H1 (cell line): ENCODE measurements around the gene FBN3. TPM values are rescaled to one million over a fixed set of nuclear protein-coding genes. Genes with fewer than 3 reads are reported as not detected.

Experiments used
- CTCF ChIA-PET: fragments of 300-600 bp; sonication (Branson Sonifier 250); formaldehyde crosslinking; loops from one replicate; lab custom pipeline; 2021; ENCODE audit not compliant: partially characterized antibody; lab: Charles Lee
- POLR2A ChIA-PET: fragments of 300-600 bp; sonication (Branson Sonifier 250); formaldehyde crosslinking; loops from one replicate; lab custom pipeline; 2021; ENCODE audit warnings: inconsistent platforms; ENCODE audit not compliant: partially characterized antibody; lab: Charles Lee
- DNase-seq, 2 experiments: peaks; one replicate each; pipeline versions ENCODE4 v3.0.0 to v3.0.0-alpha.2; 2010 to 2022; ENCODE audit warnings: low spot score in 2 of 2, low read depth in 1 of 2, mixed read lengths in 1 of 2
- FAIRE-seq: peaks from 2 replicates; lab custom pipeline; 2011; peaks lifted over from hg19 to GRCh38; lab: Jason Lieb, UNC
- H2AFZ ChIP-seq: 2 replicates; pipeline ENCODE4 v1.8.1; 2012; ENCODE audit warnings: low read length, inconsistent platforms
- H2AK5ac ChIP-seq: 2 replicates; pipeline ENCODE4 v1.6.1; 2013; ENCODE audit warnings: low read depth, low read length
- H2BK120ac ChIP-seq: replicated peaks from 2 replicates; pipeline ENCODE3; 2013; ENCODE audit warnings: low read depth, low read length, inconsistent platforms
- H2BK12ac ChIP-seq: 2 replicates; pipeline ENCODE4 v1.6.1; 2013; ENCODE audit warnings: low read depth, low read length
- H2BK15ac ChIP-seq: 2 replicates; pipeline ENCODE4 v1.6.1; 2013; ENCODE audit warnings: low read length
- H2BK20ac ChIP-seq: 2 replicates; pipeline ENCODE4 v1.6.1; 2013; ENCODE audit warnings: low read length
- H2BK5ac ChIP-seq: 2 replicates; pipeline ENCODE4 v1.6.1; 2013; ENCODE audit warnings: low read depth, low read length
- H3K14ac ChIP-seq: 2 replicates; pipeline ENCODE4 v1.6.1; 2013; ENCODE audit warnings: inconsistent platforms; ENCODE audit not compliant: insufficient read length
- H3K18ac ChIP-seq: 2 replicates; pipeline ENCODE4 v1.6.1; 2013; ENCODE audit warnings: low read length; ENCODE audit errors: extremely low read depth
- H3K23ac ChIP-seq: 2 replicates; pipeline ENCODE4 v1.6.1; 2013; ENCODE audit warnings: inconsistent platforms; ENCODE audit not compliant: insufficient read length
- H3K23me2 ChIP-seq: 2 replicates; pipeline ENCODE4 v1.6.1; 2013; ENCODE audit warnings: low read depth, low read length
- H3K27ac ChIP-seq: 2 replicates; pipeline ENCODE4 v1.6.1; 2011; ENCODE audit warnings: low read depth, low read length, inconsistent platforms
- H3K27me3 ChIP-seq, 4 experiments: replicated peaks in 1 of 4; 1 replicate in 1 of 4; 2 replicates in 3 of 4; pipeline versions ENCODE4 v1.6.1 to v1.8.1; 2011 to 2013; ENCODE audit warnings: low read length in 3 of 4, mild to moderate bottlenecking in 3 of 4, inconsistent platforms in 2 of 4, mixed read lengths in 2 of 4, moderate library complexity in 1 of 4; ENCODE audit not compliant: control insufficient read depth in 3 of 4, insufficient read depth in 3 of 4; ENCODE audit errors: extremely low read depth in 1 of 4
- H3K36me3 ChIP-seq, 4 experiments: 2 replicates each; pipeline versions ENCODE4 v1.6.1 to v1.8.1; 2011 to 2013; ENCODE audit warnings: mild to moderate bottlenecking in 4 of 4, low read length in 3 of 4, moderate library complexity in 2 of 4, control low read depth in 1 of 4, inconsistent platforms in 1 of 4; ENCODE audit not compliant: insufficient read depth in 4 of 4, control insufficient read depth in 2 of 4
- H3K4ac ChIP-seq: replicated peaks from 2 replicates; pipeline ENCODE3; 2013; ENCODE audit warnings: low read length, low read depth, mixed read lengths, inconsistent platforms; ENCODE audit not compliant: insufficient read length
- H3K4me1 ChIP-seq, 4 experiments: replicated peaks in 1 of 4; 1 replicate in 1 of 4; 2 replicates in 3 of 4; pipeline versions ENCODE4 v1.6.1 to v1.8.1; 2011 to 2013; ENCODE audit warnings: low read length in 3 of 4, inconsistent platforms in 2 of 4, mixed read lengths in 1 of 4; ENCODE audit not compliant: insufficient read depth in 4 of 4, control insufficient read depth in 3 of 4
- H3K4me2 ChIP-seq, 2 experiments: 2 replicates each; pipeline versions ENCODE4 v1.6.1 to v1.8.1; 2011 to 2013; ENCODE audit warnings: low read depth in 2 of 2, low read length in 2 of 2, control low read depth in 1 of 2, inconsistent platforms in 1 of 2, mild to moderate bottlenecking in 1 of 2; ENCODE audit not compliant: insufficient read depth in 1 of 2
- H3K4me3 ChIP-seq, 4 experiments: fragments of 200-600, 300-600 bp in 1 of 4; sonication (generic), shearing (Covaris generic), sonication (Bioruptor Twin) in 1 of 4; 2 replicates each; pipeline versions ENCODE4 v1.5.1 to v1.8.1; 2011 to 2016; ENCODE audit warnings: low read length in 4 of 4, low read depth in 3 of 4, control low read depth in 2 of 4, inconsistent platforms in 2 of 4, mild to moderate bottlenecking in 2 of 4, mixed read lengths in 1 of 4, moderate library complexity in 1 of 4; ENCODE audit not compliant: insufficient read depth in 2 of 4; ENCODE audit errors: extremely low read depth in 1 of 4
- H3K56ac ChIP-seq: replicated peaks from 2 replicates; pipeline ENCODE3; 2013; ENCODE audit warnings: low read depth, mild to moderate bottlenecking, mixed read lengths, low read length, inconsistent platforms; ENCODE audit not compliant: insufficient read length
- H3K79me1 ChIP-seq: 2 replicates; pipeline ENCODE4 v1.6.1; 2013; ENCODE audit warnings: low read depth, low read length, control low read depth
- H3K79me2 ChIP-seq, 2 experiments: 2 replicates each; pipeline versions ENCODE4 v1.6.1 to v1.8.1; 2012 to 2013; ENCODE audit warnings: low read length in 2 of 2, mild to moderate bottlenecking in 2 of 2, inconsistent platforms in 1 of 2; ENCODE audit not compliant: insufficient read depth in 2 of 2, control insufficient read depth in 1 of 2
- H3K9ac ChIP-seq, 4 experiments: replicated peaks in 1 of 4; 1 replicate in 1 of 4; 2 replicates in 3 of 4; pipeline versions ENCODE4 v1.6.1 to v1.8.1; 2011 to 2013; ENCODE audit warnings: low read depth in 3 of 4, low read length in 3 of 4, control low read depth in 2 of 4, mild to moderate bottlenecking in 2 of 4, moderate library complexity in 2 of 4, inconsistent platforms in 1 of 4; ENCODE audit errors: extremely low read depth in 1 of 4
- H3K9me3 ChIP-seq, 2 experiments: 2 replicates each; pipeline versions ENCODE4 v1.6.1 to v1.8.1; 2012 to 2013; ENCODE audit warnings: mild to moderate bottlenecking in 2 of 2, moderate library complexity in 2 of 2, control low read depth in 1 of 2, inconsistent platforms in 1 of 2, low read depth in 1 of 2, low read length in 1 of 2, mixed read lengths in 1 of 2; ENCODE audit not compliant: insufficient read depth in 2 of 2
- H4K20me1 ChIP-seq, 2 experiments: replicated peaks in 1 of 2; 2 replicates each; pipeline versions ENCODE3 to v1.8.1; 2011 to 2013; ENCODE audit warnings: inconsistent platforms in 2 of 2, low read length in 2 of 2, mild to moderate bottlenecking in 1 of 2; ENCODE audit not compliant: insufficient read depth in 2 of 2, control insufficient read depth in 1 of 2
- H4K5ac ChIP-seq: 2 replicates; pipeline ENCODE4 v1.6.1; 2013; ENCODE audit warnings: low read length, low read depth, mixed read lengths, inconsistent platforms; ENCODE audit not compliant: insufficient read length
- H4K8ac ChIP-seq: 2 replicates; pipeline ENCODE4 v1.8.0; 2013; ENCODE audit warnings: mild to moderate bottlenecking, moderate library complexity, low read length, inconsistent platforms; ENCODE audit not compliant: insufficient read depth; ENCODE audit errors: extremely low read depth
- H4K91ac ChIP-seq: replicated peaks from 2 replicates; pipeline ENCODE3; 2013; ENCODE audit warnings: low read length, mixed read lengths, inconsistent platforms; ENCODE audit not compliant: insufficient read length
- EZH2 ChIP-seq: fragments of 200-600 bp; sonication (generic); IDR thresholded peaks from 2 replicates; pipeline ENCODE4 v1.7.1; 2012; ENCODE audit warnings: low read depth, mild to moderate bottlenecking, moderate library complexity, low read length, inconsistent platforms; ENCODE audit not compliant: severe bottlenecking
- GABPA ChIP-seq: IDR thresholded peaks from 2 replicates; pipeline ENCODE4 v1.6.1; 2011; ENCODE audit warnings: mild to moderate bottlenecking, low read length, moderate library complexity, borderline replicate concordance; ENCODE audit not compliant: insufficient read depth
- POU5F1 ChIP-seq: IDR thresholded peaks from 2 replicates; pipeline ENCODE4 v1.6.1; 2011; ENCODE audit warnings: low read depth, mild to moderate bottlenecking, low read length, moderate library complexity
- RXRA ChIP-seq: IDR thresholded peaks from 2 replicates; pipeline ENCODE4 v1.6.1; 2011; ENCODE audit warnings: low read depth, mild to moderate bottlenecking, low read length, moderate library complexity; ENCODE audit not compliant: insufficient read depth
- WGBS, 2 experiments: shearing (Covaris generic) in 1 of 2; methylation state at CpG; one replicate each; pipeline versions ENCODE4 v1.1.6 to v1.1.7; 2013 to 2015; ENCODE audit warnings: low lambda C conversion rate in 2 of 2, mixed read lengths in 2 of 2, inconsistent platforms in 1 of 2, low coverage in 1 of 2, missing lambda C conversion rate in 1 of 2; ENCODE audit not compliant: insufficient replicate concordance in 2 of 2, insufficient coverage in 1 of 2, insufficient read length in 1 of 2; ENCODE audit errors: extremely low coverage in 1 of 2, missing lambda C conversion rate in 1 of 2; 5-methylcytosine and 5-hydroxymethylcytosine counted together
- polyA plus RNA-seq, 7 experiments: library from polyadenylated mRNA; depleted of rRNA in 3 of 7; stranded (reverse) in 5 of 7; unstranded in 2 of 7; fragments of >200 nt in 5 of 7; fragments of 200-250 nt in 2 of 7; gene quantifications; 1 replicate in 5 of 7; 2 replicates in 1 of 7; 4 replicates in 1 of 7; pipeline versions ENCODE4 v1.2.1 to v1.2.3, GENCODE V29; 2011 to 2013; ENCODE audit warnings: missing spikeins in 2 of 7, mixed read lengths in 2 of 7
- total RNA-seq: library from RNA; stranded (reverse); fragmentation: NEBNext Ultra II Directional; extraction: Animal tissue kit (Norgen Biotek cat#: 25700); gene quantifications from 2 replicates; pipeline ENCODE4 v1.2.1, GENCODE V29; 2021

FBN3 gene
- total and polyA plus RNA-seq, 2 of the 8 experiments (the other 6 are each of a cell fraction or from before 2014, with no cell fraction given) = 37.1 to 38.7 TPM

GRCh38 chr19:8110931-8111330, 38.5 kb downstream of the FBN3 start:
- no peak overlapping the region for H3K56ac ChIP-seq
- H3K23ac ChIP-seq = no peak overlapping the region
- H4K20me1 ChIP-seq = peaks cover 0 to 4% of the 10 kb centered on the region in 2 experiments
- DNase-seq (no peak), FAIRE-seq (no peak)
- no peak overlapping the region for H3K14ac ChIP-seq
- H3K23me2 ChIP-seq = peaks cover 15% of the 10 kb centered on the region; the same call in 1 of the 2 replicates
- peaks cover 5 to 67% (median 45%) of the 10 kb centered on the region in 4 experiments; a peak in 6 of 8 replicates for H3K36me3 ChIP-seq
- H3K9me3 ChIP-seq = no peaks in the 10 kb centered on the region
- H3K27ac ChIP-seq = no peak overlapping the region
- no peak overlapping the region for H2AK5ac ChIP-seq
- 93% methylated on average over 16 of the region's 16 CpGs; no CpG with 5 or more reads in 1 of the 2 experiments for WGBS, 2 experiments
- no peak overlapping the region for H2BK12ac ChIP-seq
- H3K18ac ChIP-seq = no peak overlapping the region
- H3K4me3 ChIP-seq = no peak overlapping the region
- H2BK120ac ChIP-seq = no peak overlapping the region
- no peak overlapping the region for H2BK15ac ChIP-seq
- H3K9ac ChIP-seq = no peak overlapping the region
- no peak overlapping the region for H2BK20ac ChIP-seq
- H3K79me1 ChIP-seq = no peaks in the 10 kb centered on the region
- H3K4me1 ChIP-seq = no peaks in the 10 kb centered on the region
- ChIA-PET CTCF (no interaction called here), POLR2A (interaction anchor here (0.7 kb wide), 1 partner anchor 14 kb away, joined by 3 read pairs; no protein-coding TSS in a partner anchor)
- H3K79me2 ChIP-seq = no peaks in the 10 kb centered on the region
- no peaks in the 10 kb centered on the region for H3K27me3 ChIP-seq
- H3K4ac ChIP-seq = no peak overlapping the region
- no peak overlapping the region for H2AFZ ChIP-seq
- no peak overlapping the region for H3K4me2 ChIP-seq
- no peak overlapping the region for H4K8ac ChIP-seq
- no peak for TF ChIP-seq RXRA
- no peak for TF ChIP-seq GABPA
- no peak for TF ChIP-seq EZH2
- TF ChIP-seq POU5F1 = no peak
- H4K5ac ChIP-seq = no peak overlapping the region
- no peak overlapping the region for H4K91ac ChIP-seq
- H2BK5ac ChIP-seq = no peak overlapping the region
